DMS79 treated with DMSO at 0.1 percent for 48 hours (cell line): ENCODE data around the gene FBXO7.
"Not testable (repeated sequence)": the region's sequence is repeated elsewhere in the genome, so short reads cannot be mapped to it uniquely, and the experiment has no call there.

Source experiments
- DNase-seq: peaks from one replicate; lab custom pipeline; 2025; lab: John Stamatoyannopoulos, UW

FBXO7 gene

GRCh38 chr22:32474635-32475467, at the start of gene FBXO7:
Gene FBXO7 (plus strand): TSS chr22:32474811. CDS start chr22:32475003, 192 bp downstream.
- DNase-seq: peak; percentile 63

DNA sequence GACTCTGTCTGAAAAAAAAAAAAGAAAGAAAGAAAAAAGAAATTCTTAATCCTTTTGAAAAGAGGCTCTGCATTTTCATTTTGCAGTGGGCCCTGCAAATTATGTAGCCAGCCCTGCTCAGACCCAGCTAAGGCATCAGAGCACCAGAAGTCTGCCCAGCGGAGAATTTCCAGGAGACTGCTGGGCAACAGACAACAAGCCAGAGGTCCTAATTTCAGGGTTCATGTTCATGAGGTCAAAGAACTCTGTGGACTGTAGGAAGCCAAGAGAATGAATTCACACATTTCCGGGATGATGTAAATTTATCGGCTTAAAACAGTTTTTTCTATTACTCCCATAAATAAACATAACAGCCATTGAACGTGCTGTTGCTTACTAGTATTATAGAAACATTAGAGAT, 47.7 kb upstream of the FBXO7 start:
- DNase-seq: no peak

- DNase-seq: no peak
Observed at GRCh38 chr22:32430352-32430751, 44.3 kb upstream of the FBXO7 start.

- DNase-seq: no peak
Observed at GRCh38 chr22:32444068-32444467, 30.5 kb upstream of the FBXO7 start.

DNA sequence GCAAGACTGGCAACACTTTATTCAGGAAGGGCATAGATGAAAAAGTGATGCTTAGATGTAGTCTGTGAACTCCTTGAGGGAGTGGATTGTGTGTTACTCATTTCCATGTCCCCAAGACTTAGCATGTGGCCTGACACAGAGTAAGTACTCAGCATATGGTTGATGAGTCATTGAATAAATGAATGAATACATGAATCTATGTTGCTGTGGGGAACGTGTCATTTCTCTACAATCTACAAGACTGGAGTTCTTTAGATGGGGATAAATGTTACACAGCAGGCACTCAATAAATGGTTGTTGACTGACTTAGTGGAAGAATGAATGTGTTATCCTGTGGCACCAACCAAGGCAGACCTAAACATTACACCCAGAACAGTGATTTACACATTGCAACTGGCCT, 28.3 kb upstream of the FBXO7 start:
- no peak for DNase-seq

DNA sequence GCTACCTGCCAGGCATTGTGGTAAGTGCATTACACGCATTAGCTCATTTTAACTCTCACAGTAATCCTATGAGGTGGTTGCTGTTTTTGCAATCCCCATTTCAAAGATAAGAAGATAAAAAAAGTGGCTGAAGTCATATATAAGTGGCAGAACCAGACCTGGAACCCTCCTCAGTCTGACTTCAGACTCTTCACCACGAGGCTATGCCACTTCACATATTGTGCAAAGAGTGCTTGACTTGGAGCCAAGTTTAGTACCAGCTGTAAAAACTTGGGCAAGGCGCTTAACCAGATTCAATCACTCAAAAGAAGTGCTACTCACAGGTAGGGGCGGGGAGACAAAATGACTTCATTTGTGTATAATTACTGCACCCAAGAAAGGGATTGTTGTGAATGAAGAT, 25.6 kb upstream of the FBXO7 start:
- peak; percentile 83 for DNase-seq

DNA sequence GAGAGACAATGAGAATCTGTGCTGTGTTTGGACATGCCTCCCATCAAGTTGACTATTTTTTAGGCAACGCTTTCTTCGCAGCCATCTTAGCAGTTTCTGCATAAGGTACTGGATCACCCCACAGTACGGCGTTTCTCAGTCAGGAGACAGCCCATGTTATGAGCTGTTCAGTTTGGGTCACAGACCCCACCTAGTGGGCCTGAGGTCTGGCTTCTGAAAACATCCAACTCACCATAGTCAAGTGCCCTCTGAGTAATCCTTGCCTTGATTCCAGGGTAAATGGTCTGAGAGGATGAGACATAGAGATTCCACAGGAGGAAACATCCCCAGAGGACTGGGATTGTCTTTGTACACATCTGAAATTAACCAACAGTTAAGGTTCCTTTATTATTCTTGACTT, 17.6 kb upstream of the FBXO7 start:
- no peak for DNase-seq

DNA sequence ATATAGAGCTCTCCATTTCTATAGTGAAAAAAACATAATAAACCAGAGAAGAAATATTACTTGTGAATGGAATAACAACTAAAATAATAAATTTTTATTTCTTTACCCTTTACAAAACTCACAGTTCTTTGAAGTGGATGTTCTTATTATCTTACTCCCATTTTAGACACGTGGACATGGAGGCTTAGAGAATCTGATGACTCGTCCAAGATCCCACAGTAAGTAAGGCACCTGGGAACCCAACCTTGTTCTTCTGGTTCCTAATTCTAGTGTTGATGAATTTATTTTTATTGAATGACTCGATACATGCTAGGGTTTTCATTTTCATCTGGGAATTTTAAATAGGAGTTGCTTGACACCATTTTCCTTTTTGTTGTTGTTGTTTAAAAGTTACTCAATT, 12.2 kb upstream of the FBXO7 start:
- no peak for DNase-seq

DNA sequence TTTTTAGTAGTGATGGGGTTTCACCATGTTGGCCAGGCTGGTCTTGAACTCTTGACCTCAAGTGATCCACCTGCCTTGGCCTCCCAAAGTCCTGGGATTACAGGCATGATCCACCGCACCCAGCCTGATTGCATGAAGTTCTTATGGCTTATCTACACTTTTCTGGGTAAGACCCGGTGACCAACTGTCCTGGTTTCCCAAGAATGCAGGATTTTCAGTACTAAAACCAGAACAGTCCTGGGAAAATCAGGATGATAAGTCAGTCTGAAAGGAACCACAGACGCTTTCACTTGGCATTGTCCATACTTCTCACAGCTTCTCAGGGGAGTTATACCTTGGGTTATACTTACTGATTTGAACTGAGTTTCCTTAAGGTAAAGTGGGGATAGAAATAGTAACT, 8.9 kb upstream of the FBXO7 start:
- DNase-seq: no peak

GRCh38 chr22:32466496-32466895, 8.1 kb upstream of the FBXO7 start:
- DNase-seq: no peak

DNA sequence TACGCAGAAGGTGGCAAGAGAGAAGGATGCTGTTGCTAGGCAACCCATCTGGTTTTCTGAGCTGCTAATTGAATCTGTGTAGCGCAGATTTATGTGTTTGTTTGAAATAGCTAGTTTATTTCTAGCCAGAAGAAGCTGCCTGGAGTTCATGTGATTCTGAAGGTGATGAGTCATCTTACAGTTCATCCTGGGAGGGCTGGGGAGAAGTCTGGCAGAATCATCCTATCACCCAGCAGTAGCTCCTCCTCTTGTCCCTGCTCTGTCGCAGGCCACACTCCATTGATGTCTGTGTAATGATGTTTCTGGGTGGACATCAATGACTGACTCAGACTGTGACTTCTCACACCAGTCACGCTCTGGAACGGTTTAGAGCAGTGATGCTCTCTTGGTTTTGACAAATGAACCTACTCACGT, 4.8 kb upstream of the FBXO7 start:
- no peak for DNase-seq

- peak; percentile 49 for DNase-seq
Observed at GRCh38 chr22:32473388-32473952, 1.1 kb upstream of the FBXO7 start.

GRCh38 chr22:32475468-32476010, 928 bp downstream of the FBXO7 start:
- no peak for DNase-seq

- DNase-seq: no peak
Observed at GRCh38 chr22:32476281-32477195, 1.9 kb downstream of the FBXO7 start.

GRCh38 chr22:32477596-32477995, 3.0 kb downstream of the FBXO7 start:
- DNase-seq: no peak

- not testable (repeated sequence) for DNase-seq
Observed at GRCh38 chr22:32478552-32478951, 3.9 kb downstream of the FBXO7 start.

- DNase-seq: no peak
Observed at GRCh38 chr22:32478994-32479393, 4.4 kb downstream of the FBXO7 start.

DNA sequence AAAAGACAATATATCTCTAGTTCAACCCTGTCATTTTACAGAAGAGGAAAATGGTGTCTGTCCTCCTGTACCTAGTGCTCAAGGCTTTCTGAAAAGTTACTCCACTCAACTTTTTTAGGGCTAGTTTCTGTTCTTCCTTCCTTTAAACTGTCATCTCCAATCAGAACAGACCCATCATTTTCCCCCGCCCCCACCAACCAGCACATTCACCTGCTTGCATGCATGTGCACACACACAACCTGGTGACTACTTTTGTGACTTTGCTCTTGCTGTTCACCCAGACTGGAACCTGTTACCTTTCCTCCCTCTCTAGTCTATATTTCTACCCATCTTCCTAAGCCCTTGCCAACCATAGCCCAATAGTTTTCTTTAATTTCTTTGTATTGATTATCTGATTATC, 5.6 kb downstream of the FBXO7 start:
- no peak for DNase-seq

DNA sequence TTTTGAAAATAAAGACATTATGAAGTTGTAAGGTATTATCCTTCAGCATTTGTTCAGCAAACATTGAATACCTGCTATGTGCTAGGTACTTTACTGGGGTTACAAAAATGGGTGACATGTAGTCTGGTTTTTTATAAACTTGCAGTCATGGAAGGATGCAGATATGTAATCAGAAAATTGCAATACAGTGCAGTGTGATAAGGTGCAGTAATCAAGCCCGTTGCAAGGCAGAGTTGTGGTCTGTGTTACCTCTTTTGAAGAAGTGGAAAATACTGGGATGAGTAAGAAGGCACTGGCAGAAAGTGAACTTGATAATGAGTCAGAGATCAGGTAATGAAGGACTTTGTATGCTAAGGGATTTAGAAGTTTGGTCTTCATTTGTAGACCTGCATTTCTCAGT, 8.1 kb downstream of the FBXO7 start:
- no peak for DNase-seq

DNA sequence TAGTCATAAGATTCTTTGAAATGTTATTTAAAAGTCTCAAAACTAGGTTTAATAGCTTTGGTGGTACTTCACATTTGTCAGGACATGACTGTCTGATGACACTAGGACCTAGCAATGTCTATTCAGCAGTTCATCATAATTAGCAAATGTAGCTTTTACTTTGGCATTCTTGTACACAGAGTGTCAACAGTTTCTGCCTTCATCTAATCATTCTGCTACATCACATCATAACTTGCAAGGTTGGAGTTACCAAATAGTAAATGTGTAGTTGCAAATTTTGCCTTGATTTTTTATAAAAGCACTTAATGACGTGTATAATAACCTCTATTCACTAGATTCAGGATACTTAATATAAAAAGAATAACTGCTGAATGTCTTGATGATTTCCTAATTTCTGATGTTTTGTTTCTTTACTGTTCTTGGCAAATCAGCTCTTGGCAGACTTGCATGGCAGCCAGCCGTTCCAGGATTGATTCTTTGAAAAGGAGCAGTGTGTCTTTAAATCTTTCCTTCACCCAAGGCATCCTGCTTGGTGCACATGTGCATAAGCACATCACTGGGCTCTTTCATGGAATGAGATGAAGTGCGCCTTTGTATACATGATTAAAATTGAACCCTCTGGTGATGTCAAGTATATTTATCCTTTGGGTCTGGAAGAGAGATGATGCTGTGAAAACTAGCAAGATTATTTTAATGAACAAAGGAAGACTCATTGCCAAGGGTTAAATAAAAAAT, 12.2 kb downstream of the FBXO7 start:
- DNase-seq: no peak

- no peak for DNase-seq
Observed at GRCh38 chr22:32487461-32487860, 12.8 kb downstream of the FBXO7 start.

- DNase-seq: no peak
Observed at GRCh38 chr22:32489377-32489776, 14.8 kb downstream of the FBXO7 start.
